Glomerular endothelial cell (primary cell): ENCODE data around the gene MPLKIP. TPM values are rescaled to one million over a fixed set of nuclear protein-coding genes. Genes with fewer than 3 reads are reported as not detected.
"Not testable (repeated sequence)": the region's sequence is repeated elsewhere in the genome, so short reads cannot be mapped to it uniquely, and the experiment has no call there.

Experiments used
- DNase-seq: peaks from one replicate; pipeline ENCODE4 v3.0.0-alpha.2; 2011; ENCODE audit warnings: low read depth, low spot score; ENCODE audit errors: extremely low read depth
- total RNA-seq: library from RNA; depleted of rRNA; stranded (reverse); fragments of >200 nt; gene quantifications from 2 replicates; pipeline ENCODE4 v1.2.3, GENCODE V29; 2015

Gene MPLKIP
- total RNA-seq, 1 donor from 2014 or later: 53.0 TPM

DNA sequence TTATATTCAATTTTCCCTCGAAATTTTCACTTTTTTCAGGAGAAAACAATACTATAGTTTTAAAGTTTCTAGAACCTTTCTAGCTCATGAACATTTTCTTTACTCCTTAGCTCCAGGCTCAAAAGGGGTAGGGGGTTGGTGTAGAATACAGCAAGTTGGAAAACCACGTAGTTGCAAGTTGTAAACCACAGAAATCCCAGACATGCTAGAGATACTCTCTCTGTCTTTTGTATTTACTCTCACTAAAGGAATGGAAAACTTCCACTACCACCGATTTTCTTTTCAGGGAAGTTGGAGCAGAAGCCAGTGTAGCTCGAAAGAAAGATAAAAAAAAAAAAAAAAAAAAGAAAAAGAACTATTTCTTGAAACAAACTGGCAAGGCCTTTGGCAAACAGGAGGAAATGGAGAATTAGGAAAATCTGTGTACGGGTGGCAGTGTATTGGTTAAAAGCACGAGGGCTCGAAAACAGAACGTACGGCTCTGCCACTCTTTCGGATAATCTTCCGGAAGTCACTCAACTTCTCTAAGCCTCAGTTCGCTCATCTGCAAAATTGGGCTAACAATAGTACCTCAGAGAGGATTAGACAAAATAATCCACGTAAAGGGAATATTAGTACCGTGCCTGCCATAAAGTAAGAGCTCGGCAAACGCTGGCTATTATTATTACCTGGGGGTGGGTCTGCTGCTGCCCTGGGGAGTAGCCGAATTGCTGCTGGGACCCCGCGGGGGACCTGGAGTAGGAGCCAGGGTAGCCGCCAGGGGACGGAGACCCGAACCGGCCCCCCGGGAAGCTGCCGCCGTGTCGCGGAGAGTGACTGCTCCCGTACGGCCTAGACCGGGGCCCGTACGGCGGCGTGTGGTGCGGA is 628 bp downstream of the MPLKIP start:
- no peak for DNase-seq

DNA sequence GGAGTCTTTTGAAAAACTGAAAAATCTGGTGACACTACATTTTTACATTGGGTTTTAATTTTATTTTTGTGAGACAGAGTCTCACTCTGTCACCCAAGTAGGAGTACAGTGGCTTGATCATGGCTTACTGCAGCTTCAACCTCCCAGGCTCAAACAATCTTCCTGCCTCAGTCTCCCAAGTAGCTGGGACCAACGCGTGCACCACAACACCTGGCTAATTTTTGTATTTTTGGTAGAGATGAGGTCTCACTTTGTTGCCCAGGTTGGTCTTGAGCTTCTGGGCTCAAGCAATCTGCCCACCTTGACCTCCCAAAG is 11.5 kb downstream of the MPLKIP start:
- DNase-seq: no peak

DNA sequence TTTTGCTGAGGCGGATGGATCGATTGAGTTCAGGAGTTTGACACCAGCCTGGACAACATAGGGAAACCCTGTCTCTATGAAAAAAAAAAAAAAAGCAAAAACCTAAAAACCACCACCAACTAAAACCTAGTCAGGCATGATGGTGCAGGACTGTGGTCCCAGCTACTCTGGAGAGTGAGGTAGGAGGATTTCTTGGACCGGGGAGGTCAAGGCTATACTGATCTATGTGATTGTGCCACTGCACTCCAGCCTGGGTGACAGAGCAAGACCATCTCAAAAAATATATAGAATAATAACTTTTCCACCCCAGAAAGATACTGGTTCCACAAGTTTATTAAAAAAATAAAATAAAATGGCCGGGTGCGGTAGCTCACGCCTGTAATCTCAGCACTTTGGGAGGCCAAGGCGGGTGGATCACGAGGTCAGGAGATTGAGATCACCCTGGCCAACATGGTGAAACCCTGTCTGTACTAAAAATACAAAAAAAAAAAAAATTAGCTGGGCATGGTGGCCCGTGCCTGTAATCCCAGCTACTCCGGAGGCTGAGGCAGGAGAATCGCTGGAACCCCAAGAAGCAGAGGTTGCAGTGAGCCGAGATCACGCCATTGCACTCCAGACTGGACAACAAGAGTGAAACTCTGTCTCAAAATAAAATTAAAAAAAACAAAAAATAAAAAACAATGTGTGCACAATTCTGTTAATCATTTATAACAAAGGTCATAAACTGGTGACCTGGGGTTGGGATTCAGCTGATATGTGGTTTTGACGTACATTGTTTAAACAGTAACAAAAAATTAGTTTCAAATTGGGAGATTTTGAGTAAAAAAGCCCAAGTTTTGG is 12.1 kb downstream of the MPLKIP start:
- not testable (repeated sequence) for DNase-seq

DNA sequence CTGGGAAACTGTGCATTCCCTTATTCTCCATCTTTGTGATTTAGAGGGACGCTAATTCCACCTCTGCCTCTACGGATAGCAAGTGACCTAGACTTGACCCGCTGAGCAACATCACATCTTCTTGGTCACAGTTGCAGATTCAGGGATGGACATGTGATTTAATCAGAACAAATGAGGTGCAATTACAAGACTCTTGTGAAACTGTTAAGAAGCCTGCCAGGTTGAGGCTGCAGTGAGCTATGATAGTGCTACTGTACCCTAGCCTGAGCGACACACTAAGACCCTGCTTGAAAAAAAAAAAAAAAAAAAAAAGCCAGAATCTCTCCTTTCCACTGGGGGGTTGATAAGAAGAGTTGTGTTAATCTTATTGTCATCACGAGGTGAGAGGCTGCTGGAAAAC is 14.4 kb downstream of the MPLKIP start:
- DNase-seq: no peak

DNA sequence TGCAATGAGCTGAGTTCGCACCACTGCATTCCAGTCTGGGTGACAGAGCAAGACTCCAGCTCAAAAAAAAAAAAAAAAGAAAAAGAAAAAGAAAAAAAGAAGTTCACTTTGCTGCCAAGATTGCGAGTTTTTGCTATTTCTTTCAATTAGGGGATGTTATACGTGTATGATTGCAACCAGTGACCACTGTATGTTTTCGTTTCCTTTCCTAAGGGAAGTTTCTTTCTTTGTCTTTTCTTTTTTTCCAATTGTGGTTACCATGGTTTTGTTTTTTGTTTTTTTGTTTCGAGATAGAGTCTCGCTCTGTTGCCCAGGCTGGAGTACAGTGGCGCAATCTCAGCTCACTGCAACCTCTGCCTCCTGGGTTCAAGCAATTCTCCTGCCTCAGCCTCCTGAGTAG is 16.2 kb downstream of the MPLKIP start:
- not testable (repeated sequence) for DNase-seq

DNA sequence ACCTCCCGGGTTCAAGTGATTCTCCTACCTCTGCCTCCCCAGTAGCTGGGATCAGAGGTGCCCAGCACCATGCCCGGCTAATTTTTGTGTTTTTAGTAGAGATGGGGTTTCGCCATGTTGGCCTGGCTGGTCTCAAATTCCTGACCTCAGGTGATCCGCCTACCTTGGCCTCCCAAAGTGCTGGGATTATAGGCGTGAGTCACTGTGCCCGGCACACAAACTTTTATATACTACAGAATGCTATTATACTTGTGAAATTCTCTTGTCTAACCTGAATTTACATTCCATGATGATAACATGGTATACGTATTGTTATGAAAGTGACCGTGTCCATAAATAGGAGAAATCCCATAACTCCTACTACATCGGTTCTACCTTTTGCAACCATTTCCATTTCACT is 17.2 kb downstream of the MPLKIP start:
- DNase-seq: not testable (repeated sequence)

DNA sequence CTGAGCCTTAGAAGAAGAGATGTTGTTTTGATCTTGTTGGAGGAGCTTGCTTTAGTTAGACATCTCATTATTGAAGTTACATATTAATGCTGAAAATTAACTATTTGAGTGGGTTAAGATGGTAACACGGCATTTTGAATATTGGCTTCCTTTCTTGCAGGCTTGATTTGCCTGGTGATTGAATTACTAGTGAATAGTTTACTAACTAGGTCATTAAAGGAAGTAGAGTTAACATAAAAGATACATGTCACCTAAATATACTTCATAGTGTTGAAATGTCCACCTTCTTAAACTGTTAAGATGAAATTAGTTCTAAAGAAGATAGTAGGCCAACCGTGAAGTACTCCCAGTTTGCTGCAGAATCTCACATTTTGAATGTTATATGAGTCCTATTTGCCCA is 18.5 kb downstream of the MPLKIP start:
- DNase-seq: no peak

DNA sequence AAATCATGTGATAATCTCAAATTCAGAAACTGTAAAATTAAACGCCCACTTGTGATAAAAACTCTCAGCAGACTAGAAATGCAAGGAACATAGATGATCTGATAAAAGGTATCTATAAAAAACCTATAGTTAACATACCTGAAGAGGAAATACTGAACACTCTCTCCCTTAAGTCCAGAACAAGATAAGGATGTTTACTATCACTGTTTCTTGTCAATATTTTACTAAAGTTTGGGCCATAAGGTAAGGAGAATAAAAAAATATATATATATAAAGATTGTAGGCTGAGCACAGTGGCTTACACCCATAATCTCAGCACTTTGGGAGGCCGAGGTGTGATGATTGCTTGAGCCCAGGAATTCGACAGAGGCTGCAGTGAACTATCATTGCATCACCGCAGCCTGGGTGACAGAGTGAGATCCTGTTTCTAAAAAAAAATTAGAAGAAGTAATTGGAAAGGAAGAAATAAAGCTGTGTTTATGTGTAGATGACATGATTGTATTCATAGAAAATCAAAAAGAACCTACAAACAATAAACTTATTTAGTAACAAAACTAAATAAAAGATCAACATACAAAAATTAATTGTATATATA is 28.4 kb downstream of the MPLKIP start:
- no peak for DNase-seq

DNA sequence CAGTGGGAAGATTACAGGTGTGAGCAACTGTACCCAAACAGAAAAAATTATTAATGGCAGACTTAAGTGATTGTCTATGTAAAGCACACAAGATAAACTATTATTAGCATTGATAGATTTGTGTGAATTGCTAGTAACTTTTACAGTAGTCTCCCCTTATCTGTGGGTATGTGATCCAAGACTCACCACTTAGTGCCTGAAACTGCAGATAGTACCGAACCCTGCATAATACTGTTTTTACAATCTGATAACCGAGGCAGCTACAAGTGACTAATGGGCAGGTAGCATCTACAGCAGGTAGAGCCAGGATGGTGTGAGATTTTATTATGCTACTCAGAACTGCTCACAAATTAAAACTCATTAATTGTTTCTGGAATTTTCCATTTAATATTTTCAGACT is 31.5 kb downstream of the MPLKIP start:
- DNase-seq: no peak

DNA sequence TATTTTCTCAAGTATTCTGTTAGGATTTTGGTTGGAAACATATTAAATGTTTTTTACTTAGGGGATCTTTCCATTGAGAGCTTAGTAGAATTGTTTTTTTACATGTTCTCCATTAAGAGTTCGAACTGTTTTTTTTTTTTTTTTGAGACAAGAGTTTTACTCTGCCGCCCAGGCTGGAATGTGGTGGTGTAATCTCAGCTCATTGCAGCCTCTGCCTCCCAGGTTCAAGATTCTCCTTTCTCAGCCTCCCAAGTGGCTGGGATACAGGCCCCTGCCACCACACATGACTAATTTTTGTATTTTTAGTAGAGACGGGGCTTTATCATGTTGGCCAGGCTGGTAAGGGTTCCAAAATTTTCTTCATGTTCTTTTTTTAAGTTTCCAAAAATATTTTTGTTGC is 33.2 kb downstream of the MPLKIP start:
- no peak for DNase-seq

DNA sequence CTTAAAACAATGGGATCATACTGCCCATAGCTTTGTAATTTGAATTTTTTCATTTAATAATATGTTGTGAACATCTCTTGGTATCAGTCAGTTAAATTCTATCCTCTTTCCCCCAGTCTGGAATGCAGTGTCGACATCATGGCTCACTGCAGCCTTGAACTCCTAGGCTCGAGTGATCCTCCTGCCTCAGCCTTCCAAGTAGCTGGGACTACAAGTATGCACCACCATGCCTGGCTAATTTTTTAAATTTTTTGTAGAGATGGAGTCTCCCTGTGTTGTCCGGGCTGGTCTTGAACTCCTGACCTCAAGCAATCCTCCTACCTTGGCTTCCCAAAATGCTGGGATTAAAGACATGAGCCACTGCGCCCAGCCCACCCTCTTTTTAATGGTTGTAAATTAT is 34.6 kb downstream of the MPLKIP start:
- no peak for DNase-seq

DNA sequence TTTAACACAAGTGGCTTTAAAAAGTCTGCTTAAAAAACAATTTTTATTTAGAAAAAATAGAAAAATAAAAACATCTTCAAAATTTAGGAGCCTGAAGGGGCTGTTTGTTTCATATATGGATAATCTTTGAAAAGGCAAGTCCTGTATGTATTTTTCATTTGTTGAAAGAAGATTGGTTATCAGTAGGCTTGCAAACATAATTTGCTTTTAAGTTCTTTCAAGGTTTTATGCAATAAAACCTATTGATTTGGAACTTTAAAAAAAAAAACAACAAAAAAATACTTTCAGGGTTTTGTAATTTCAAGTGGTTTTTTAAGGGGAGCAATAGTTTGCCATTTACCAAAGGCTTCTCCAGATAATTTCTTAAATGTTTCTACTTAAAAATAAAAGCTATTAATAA is 35.6 kb downstream of the MPLKIP start:
- no peak for DNase-seq

DNA sequence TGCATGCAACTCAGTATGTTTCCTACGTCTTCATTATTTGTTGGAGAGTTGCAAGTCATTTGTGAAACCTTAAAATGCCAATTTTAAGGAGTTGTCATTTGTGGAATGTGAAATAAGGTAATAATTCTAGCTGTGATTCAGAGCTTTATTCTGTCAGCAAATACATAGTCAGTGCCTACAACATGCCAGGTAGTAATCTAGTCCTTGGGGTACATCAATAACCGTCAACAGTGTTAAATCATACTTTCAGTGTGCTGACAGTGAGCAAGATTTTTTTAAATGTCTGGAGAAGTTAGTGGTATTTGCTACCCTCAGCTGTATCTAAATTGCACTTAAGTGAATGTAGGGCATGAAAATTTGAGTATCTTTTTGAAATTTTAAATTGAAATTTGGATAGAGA is 36.7 kb downstream of the MPLKIP start:
- DNase-seq: no peak

DNA sequence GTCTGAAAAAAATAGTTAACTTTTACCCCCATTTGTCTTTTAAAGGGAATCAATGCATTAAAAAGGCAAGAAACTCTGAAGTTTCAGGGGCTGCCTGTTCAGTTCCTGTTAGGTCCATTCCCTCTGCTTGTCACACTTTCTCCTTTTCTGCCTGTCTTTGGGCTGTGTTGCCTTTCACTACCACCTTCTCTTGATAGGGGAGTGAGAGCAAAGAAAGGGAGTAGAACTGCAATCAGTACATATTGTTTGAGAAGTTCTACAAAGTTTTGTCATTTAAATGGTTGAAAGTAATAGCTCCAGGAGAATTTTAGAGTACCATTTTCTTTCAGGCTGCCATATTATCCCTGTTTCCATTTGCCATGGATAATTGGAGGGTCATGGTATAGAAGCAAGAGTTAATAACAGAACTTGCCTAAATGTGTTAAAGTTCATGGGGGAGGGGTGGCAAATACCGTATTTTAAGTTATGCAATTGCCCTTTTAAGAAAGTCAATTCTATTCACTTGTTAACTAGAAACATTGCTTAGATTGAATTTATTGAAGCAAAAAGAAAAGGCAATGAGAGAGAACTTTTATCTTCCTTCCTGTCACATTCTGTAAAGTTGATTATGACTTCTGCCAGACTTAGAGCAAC is 38.6 kb downstream of the MPLKIP start:
- no peak for DNase-seq

DNA sequence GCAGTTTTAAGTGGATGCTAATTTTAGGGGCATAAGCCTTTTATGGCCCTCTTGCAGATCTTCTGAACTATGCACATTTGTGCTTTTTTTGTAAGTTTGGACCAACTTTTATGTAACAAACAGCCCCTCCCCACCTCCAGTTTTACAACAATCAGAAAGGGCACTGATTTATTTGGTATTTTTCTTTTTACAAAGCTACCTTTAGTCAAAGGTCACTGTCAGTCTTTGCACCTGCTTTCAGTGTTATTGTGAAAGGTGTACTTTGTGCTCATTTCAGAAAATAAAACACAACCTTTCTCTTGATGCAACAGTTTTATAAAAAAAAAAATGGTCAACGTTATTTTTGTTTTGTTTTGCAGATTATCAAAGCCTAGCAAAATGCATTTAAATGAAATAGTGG is 39.2 kb downstream of the MPLKIP start:
- no peak for DNase-seq

DNA sequence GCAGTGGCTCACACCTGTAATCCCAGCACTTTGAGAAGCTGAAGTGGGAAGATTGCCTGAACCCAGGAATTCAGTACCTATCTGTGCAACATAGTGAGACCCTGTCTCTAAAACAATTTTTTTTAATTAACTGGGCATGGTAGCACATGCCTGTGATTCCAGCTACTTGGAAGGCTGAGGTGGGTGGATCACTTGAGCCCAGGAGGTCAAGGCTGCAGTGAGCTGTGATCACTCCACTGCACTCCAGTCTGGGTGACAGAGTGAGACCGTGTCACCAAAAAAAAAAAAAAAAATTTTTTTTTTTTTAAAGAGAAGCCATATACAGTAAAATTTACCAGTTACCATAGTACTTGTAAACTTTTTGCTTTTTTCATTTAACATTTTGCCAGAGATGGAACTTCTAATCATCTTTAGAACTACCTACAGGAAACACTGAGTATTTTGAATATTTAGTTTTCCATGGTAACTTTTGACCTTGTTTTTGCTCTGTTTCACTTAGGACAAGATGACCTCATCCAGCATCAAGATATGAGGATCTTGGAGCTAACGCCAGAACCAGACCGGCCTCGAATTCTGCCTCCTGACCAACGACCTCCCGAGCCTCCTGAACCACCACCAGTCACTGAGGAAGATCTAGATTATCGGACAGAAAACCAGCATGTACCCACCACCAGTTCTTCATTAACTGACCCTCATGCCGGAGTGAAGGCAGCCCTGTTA is 40.6 kb downstream of the MPLKIP start:
- DNase-seq: no peak

DNA sequence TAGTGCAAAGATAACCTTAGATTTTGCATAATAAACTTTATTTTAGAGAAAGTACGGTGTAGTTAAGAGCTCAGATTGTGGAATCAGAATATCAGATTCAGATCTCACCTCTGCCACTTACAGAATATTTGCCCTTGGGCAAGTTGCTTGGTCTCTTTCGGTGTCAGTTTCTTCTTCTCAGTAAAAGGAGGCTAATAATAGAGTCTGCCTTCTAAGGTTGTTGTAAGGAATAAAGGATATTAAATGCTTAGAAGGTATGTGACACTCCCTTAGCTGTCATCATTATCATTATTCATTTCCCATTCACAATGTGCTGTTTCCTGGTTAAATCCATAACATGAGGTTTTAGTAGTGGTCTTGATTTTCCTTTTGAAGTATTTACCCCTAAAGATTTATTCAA is 42.2 kb downstream of the MPLKIP start:
- DNase-seq: no peak

DNA sequence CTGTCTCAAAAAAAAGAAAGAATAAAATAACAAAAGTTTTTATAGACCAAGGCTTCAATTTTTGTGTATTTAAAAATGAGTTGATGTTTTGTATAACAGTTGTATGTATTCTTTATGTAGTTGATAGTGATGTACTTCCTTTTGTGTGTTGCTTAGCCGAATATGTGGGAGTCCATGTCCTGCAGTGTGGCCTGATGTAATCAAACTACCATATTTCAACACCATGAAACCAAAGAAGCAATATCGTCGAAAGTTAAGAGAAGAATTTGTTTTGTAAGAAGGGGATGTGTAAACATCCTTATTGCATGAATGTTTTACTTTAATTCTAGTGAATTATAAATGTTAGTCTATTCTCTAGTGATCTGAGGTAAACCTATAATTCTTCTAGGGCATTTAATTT is 56.6 kb downstream of the MPLKIP start:
- DNase-seq: no peak
